ENCODE measurements around the gene THAP10.

THAP10 gene

DNA sequence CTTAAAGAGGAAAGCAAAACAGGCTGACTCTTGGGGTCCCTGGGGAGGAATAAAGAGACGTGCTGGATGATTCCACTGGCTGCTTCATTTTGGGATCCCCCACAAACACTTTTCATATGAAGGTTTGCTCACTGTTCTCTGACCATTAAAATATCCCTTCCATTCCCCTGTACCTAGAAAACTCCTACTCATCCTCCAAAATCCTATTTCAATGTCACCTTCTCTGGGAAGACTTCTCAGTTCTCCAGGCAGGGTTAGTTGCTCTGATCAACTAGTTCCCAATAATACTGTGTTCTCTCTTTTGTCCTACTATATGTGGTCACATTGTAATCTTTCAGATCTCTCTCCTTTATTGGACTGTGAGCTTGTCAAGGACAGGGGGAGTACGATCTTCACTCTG is 57.2 kb downstream of the THAP10 start:
- H3K36me3 ChIP-seq (ENCODE audit: control insufficient read depth in 2 of 2, insufficient read depth in 2 of 2, low read length in 2 of 2): no peaks in the 10 kb centered on the region
- no peak overlapping the region for H3K27ac ChIP-seq (ENCODE audit: low read depth in 2 of 2, low read length in 2 of 2)
- no peaks in the 10 kb centered on the region for H3K4me1 ChIP-seq (ENCODE audit: control insufficient read depth in 2 of 2, insufficient read depth in 2 of 2, low read length in 2 of 2)
- H3K9me3 ChIP-seq (ENCODE audit: control insufficient read depth in 2 of 2, low read length in 2 of 2): no peaks in the 10 kb centered on the region
- no peak overlapping the region for H3K9ac ChIP-seq (ENCODE audit: low read depth in 1 of 2, low read length in 2 of 2)
- H3K27me3 ChIP-seq (ENCODE audit: control insufficient read depth in 2 of 2, insufficient read depth in 2 of 2, low read length in 2 of 2): peaks cover 0 to 4% of the 10 kb centered on the region in 2 donors
- H3K4me3 ChIP-seq (ENCODE audit: low read length in 2 of 2): no peak overlapping the region

DNA sequence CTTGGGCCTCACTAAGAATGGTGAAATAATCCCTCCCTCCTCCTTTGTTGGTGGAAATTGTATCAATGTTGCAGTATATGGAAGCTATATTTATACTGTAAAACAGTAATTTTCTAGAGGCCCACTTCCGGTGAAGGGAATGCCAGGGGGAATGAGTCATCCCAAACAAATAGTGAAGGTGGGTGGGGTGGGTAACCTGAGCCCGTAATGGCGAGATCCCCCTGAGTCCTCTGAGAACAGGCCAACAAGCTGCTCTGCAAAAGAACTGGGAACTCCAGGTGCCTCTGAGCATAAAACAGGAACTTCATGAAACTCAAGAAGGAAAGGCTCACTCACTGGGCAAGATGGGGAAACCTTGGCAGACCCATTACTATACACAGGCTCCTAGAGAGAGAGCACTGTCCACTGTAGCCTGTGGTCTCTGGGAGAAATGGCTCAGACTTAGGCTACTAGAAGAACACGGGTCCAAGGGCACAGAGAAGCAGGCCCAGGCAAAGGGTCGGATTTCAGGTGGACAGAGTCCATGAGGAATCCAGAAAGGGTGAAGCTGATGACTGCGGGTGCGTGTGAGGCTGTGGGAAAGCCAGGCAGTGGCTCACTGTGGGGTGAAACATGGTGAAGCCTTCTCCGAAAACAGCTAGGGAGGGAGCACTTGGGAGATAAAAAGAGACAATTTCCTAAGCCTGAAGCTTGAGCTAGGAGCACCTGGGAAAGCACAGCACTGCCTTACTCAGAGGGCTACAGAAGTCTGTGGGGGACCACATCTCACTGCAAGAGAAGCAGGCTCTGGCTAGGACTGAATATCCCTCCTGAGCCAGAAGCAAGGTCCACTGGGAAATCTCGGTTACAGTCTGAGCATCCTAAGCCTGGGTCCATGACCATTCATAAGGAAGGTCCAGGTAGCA is 58.1 kb downstream of the THAP10 start:
- Histone ChIP-seq H3K4me1 (ENCODE audit: control insufficient read depth in 2 of 2, insufficient read depth in 2 of 2, low read length in 2 of 2) (no peaks in the 10 kb centered on the region), H3K36me3 (ENCODE audit: control insufficient read depth in 2 of 2, insufficient read depth in 2 of 2, low read length in 2 of 2) (no peaks in the 10 kb centered on the region), H3K9ac (ENCODE audit: low read depth in 1 of 2, low read length in 2 of 2) (no peak overlapping the region), H3K4me3 (ENCODE audit: low read length in 2 of 2) (no peak overlapping the region), H3K27ac (ENCODE audit: low read depth in 2 of 2, low read length in 2 of 2) (no peak overlapping the region), H3K9me3 (ENCODE audit: control insufficient read depth in 2 of 2, low read length in 2 of 2) (no peaks in the 10 kb centered on the region), H3K27me3 (ENCODE audit: control insufficient read depth in 2 of 2, insufficient read depth in 2 of 2, low read length in 2 of 2) (peaks cover 0 to 4% of the 10 kb centered on the region in 2 donors)

DNA sequence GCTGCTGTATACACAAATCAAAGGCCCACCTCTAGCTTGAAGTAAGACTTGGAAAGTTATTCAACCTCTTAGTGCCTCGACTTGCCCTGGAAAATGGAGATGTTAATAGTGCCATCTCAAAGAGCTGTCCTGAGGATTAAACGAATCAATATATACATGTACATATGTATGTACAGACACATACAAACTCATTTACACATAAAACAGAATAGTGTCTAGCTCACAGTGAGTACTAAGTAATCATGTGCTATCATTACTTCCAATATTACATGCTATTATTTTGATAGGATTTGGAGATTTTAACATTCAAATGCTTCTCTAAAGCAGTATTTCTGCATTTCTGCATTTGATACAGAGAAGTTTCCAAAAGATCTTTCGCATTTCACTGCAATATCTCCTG is 58.8 kb downstream of the THAP10 start:
- Histone ChIP-seq H3K36me3 (ENCODE audit: control insufficient read depth in 2 of 2, insufficient read depth in 2 of 2, low read length in 2 of 2) (no peaks in the 10 kb centered on the region), H3K27ac (ENCODE audit: low read depth in 2 of 2, low read length in 2 of 2) (no peak overlapping the region), H3K9ac (ENCODE audit: low read depth in 1 of 2, low read length in 2 of 2) (no peak overlapping the region), H3K4me1 (ENCODE audit: control insufficient read depth in 2 of 2, insufficient read depth in 2 of 2, low read length in 2 of 2) (no peaks in the 10 kb centered on the region), H3K27me3 (ENCODE audit: control insufficient read depth in 2 of 2, insufficient read depth in 2 of 2, low read length in 2 of 2) (peaks cover 0 to 4% of the 10 kb centered on the region in 2 donors), H3K9me3 (ENCODE audit: control insufficient read depth in 2 of 2, low read length in 2 of 2) (no peaks in the 10 kb centered on the region), H3K4me3 (ENCODE audit: low read length in 2 of 2) (no peak overlapping the region)

DNA sequence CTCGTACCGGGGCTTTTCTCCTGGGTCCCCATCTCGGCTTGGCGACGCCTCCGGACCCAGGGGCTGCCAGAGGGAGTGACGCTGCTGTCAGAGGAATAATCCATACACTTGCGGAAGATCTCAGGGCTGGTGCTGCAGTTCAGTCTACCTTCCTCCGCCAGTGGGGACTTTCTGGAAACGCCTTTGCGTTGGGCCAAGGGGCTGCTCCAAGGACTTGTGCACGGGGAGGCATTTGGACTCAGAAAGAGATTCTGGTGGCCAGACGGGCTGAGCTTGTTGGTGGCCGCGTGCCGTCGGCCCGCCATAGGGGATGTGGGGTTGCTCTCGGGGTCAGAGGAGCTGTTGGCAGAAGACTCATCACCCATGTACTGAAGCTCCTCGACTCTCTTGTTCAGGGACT is 60.1 kb downstream of the THAP10 start:
- no peaks in the 10 kb centered on the region for H3K4me1 ChIP-seq (ENCODE audit: control insufficient read depth in 2 of 2, insufficient read depth in 2 of 2, low read length in 2 of 2)
- H3K9me3 ChIP-seq (ENCODE audit: control insufficient read depth in 2 of 2, low read length in 2 of 2): no peaks in the 10 kb centered on the region
- H3K4me3 ChIP-seq (ENCODE audit: low read length in 2 of 2): no peak overlapping the region
- no peak overlapping the region for H3K9ac ChIP-seq (ENCODE audit: low read depth in 1 of 2, low read length in 2 of 2)
- no peaks in the 10 kb centered on the region for H3K36me3 ChIP-seq (ENCODE audit: control insufficient read depth in 2 of 2, insufficient read depth in 2 of 2, low read length in 2 of 2)
- peaks cover 0 to 4% of the 10 kb centered on the region in 2 donors for H3K27me3 ChIP-seq (ENCODE audit: control insufficient read depth in 2 of 2, insufficient read depth in 2 of 2, low read length in 2 of 2)
- H3K27ac ChIP-seq (ENCODE audit: low read depth in 2 of 2, low read length in 2 of 2): no peak overlapping the region
